ENCODE data around the gene TGFB3.

DNA sequence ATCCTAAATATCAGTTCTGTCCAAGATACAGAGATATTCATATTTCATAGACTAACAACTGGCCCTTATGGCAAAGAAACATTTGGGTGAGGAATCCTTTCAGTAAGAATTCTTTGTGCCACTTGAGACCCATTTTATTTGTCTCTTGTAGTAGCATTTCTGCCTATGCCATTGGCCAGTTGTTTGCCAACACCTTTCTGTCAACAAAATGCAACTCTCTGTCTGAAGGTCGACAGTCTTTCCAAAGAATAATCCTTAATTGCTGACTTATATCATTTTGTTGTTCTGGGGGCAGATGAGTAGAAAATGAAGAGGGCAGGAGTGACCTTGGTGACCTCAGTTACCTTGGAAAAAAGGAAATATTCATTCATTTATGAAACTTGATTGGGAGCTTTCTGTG is 14.7 kb upstream of the TGFB3 start:
- TF ChIP-seq CTCF (IDR thresholded peaks at IDR 0.05) (no peak), POLR2A (IDR thresholded peaks at IDR 0.05) (no peak), POLR2AphosphoS5 (IDR thresholded peaks at IDR 0.05) (no peak)

All from upper lobe of left lung (tissue), 4 donors.